Activated naive CD8-positive, alpha-beta T cell (primary cell): Measurements from ENCODE around the gene KCTD21.
"Not testable (repeated sequence)": the region's sequence is repeated elsewhere in the genome, so short reads cannot be mapped to it uniquely, and the experiment has no call there.

Source experiments
- H3K27ac Mint-ChIP-seq: one replicate; pipeline ENCODE4 v1.8.0; 2021; ENCODE audit warnings: mixed read lengths
- H3K27me3 Mint-ChIP-seq: one replicate; pipeline ENCODE4 v1.8.0; 2021; ENCODE audit warnings: mixed read lengths
- H3K36me3 Mint-ChIP-seq: one replicate; pipeline ENCODE4 v1.8.0; 2021; ENCODE audit warnings: mixed read lengths
- H3K4me1 Mint-ChIP-seq: one replicate; pipeline ENCODE4 v1.8.0; 2021; ENCODE audit warnings: low read depth, mixed read lengths
- H3K4me3 Mint-ChIP-seq: one replicate; pipeline ENCODE4 v1.8.0; 2021; ENCODE audit warnings: mild to moderate bottlenecking, mixed read lengths
- H3K9me3 Mint-ChIP-seq: one replicate; pipeline ENCODE4 v1.8.0; 2021; ENCODE audit warnings: low read depth, mixed read lengths

KCTD21 gene

DNA sequence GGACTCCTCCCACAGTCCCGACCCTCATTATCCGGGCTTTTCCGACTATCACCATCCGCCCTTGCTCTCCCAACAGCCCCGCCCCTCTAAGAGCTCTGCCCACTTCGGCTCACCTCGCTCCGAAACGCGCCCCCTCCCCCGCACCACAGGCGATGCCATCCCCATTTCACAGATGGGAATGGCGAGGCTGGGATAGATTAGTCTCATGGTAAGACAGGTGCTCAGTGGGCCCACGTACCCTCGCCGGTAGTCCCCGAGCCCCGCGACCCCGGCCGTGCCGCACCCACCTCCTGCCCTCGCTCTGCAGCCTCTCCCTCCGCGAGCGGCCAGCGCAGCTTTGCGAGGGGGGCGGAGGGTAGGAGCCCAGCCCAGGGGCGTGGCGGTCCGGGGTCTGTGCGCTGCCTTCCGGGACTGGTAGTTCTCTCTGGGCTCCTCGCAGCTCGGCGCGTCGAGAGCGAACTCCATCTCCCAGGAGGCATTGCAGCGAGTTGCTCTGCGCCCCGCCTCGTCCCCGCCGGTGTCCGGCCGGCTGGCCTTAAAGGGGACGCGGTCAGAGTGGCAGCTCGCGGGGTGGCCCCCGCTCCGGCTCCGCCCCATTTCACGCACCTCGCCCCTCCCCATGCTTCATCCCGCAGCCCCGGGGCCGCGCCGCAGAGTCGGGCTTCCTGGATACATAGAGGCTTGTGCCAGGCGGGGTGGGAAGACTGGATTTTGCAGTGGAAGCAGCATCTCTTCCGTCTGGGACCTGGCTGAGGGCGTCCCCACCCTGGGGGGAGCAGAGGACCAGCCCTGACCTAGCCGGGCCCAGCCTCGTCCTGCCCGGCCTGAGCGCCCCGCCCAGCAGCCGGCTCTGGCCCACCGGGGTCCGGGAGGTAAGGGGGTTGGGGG is at the start of gene KCTD21, which contains the start of gene USP35:
KCTD21 (minus strand) TSS at position 341 of the 888 bp plus-strand sequence. CDS start 14,072 bp downstream, outside the sequence.
USP35 (plus strand) TSS at position 634 of the 888 bp plus-strand sequence. CDS start 7,327 bp downstream, outside the sequence.
- Mint-ChIP-seq H3K4me1 (peaks cover 55% of the 10 kb centered on the region), H3K36me3 (peaks cover 2% of the 10 kb centered on the region)

GRCh38 chr11:78237293-78238046 is 49.0 kb upstream of the KCTD21 start:
- peaks cover 16% of the 10 kb centered on the region for H3K9me3 Mint-ChIP-seq
- peaks cover 20% of the 10 kb centered on the region for H3K36me3 Mint-ChIP-seq
- no peaks in the 10 kb centered on the region for H3K4me1 Mint-ChIP-seq
- no peak overlapping the region for H3K27ac Mint-ChIP-seq
- no peak overlapping the region for H3K4me3 Mint-ChIP-seq
- H3K27me3 Mint-ChIP-seq: peaks cover 5% of the 10 kb centered on the region

More for the DNA sequence above, at the start of gene KCTD21, which contains the start of gene USP35:
- H3K27ac Mint-ChIP-seq: peak within 1 kb of the TSS; percentile 98
- H3K9me3 Mint-ChIP-seq: no peaks in the 10 kb centered on the region
- H3K27me3 Mint-ChIP-seq: no peaks in the 10 kb centered on the region
- peak within 1 kb of the TSS; percentile 98 for H3K4me3 Mint-ChIP-seq

- Mint-ChIP-seq H3K4me3 (no peak overlapping the region), H3K27me3 (peaks cover 5% of the 10 kb centered on the region), H3K9me3 (peaks cover 6% of the 10 kb centered on the region), H3K36me3 (peaks cover 11% of the 10 kb centered on the region), H3K4me1 (peaks cover 5% of the 10 kb centered on the region), H3K27ac (no peak overlapping the region)
Observed at GRCh38 chr11:78234006-78234405, 45.6 kb upstream of the KCTD21 start.

GRCh38 chr11:78233046-78233445 is 44.6 kb upstream of the KCTD21 start:
- H3K27me3 Mint-ChIP-seq, H3K9me3 Mint-ChIP-seq, H3K4me1 Mint-ChIP-seq, H3K4me3 Mint-ChIP-seq, H3K27ac Mint-ChIP-seq, H3K36me3 Mint-ChIP-seq: not testable (repeated sequence)

GRCh38 chr11:78231962-78232501 is 43.6 kb upstream of the KCTD21 start:
- peaks cover 5% of the 10 kb centered on the region for H3K4me1 Mint-ChIP-seq
- no peak overlapping the region for H3K4me3 Mint-ChIP-seq
- H3K9me3 Mint-ChIP-seq: no peaks in the 10 kb centered on the region
- no peak overlapping the region for H3K27ac Mint-ChIP-seq
- peaks cover under 1% of the 10 kb centered on the region for H3K27me3 Mint-ChIP-seq
- H3K36me3 Mint-ChIP-seq: no peaks in the 10 kb centered on the region

GRCh38 chr11:78230161-78230877 is 41.9 kb upstream of the KCTD21 start:
- H3K36me3 Mint-ChIP-seq: peaks cover 3% of the 10 kb centered on the region
- H3K4me3 Mint-ChIP-seq: no peak overlapping the region
- H3K27me3 Mint-ChIP-seq: no peaks in the 10 kb centered on the region
- H3K4me1 Mint-ChIP-seq: peaks cover 5% of the 10 kb centered on the region
- H3K27ac Mint-ChIP-seq: no peak overlapping the region
- no peaks in the 10 kb centered on the region for H3K9me3 Mint-ChIP-seq

GRCh38 chr11:78229106-78229505 is 40.7 kb upstream of the KCTD21 start:
- peaks cover 5% of the 10 kb centered on the region for H3K4me1 Mint-ChIP-seq
- no peak overlapping the region for H3K27ac Mint-ChIP-seq
- no peaks in the 10 kb centered on the region for H3K27me3 Mint-ChIP-seq

DNA sequence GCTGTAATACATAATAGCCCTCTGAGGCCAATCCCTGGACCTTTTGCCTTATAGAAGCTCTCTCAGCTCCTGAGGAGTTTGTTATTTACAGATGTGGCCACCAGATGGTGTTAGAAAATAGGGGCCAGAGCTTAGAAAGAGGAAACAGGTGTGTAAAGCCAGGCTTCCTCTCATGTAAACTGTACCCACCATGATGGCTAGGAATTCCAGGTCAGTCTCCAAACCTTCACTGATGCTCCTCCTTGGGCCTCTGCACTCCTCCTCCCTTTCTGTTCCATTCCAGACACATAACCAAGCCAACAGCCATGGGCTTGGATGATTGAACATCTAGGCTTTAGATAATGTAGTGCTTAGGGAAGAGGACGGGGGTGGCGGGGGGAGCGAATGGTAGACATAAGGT is 40.0 kb upstream of the KCTD21 start:
- H3K4me1 Mint-ChIP-seq: peaks cover 6% of the 10 kb centered on the region

More at GRCh38 chr11:78229106-78229505, 40.7 kb upstream of the KCTD21 start:
- Mint-ChIP-seq H3K9me3 (no peaks in the 10 kb centered on the region), H3K36me3 (peaks cover 4% of the 10 kb centered on the region), H3K4me3 (no peak overlapping the region)

GRCh38 chr11:78227921-78228320 is 39.5 kb upstream of the KCTD21 start:
- Mint-ChIP-seq H3K4me3 (no peak overlapping the region), H3K4me1 (peaks cover 8% of the 10 kb centered on the region), H3K9me3 (no peaks in the 10 kb centered on the region), H3K27me3 (no peaks in the 10 kb centered on the region), H3K36me3 (peaks cover 7% of the 10 kb centered on the region), H3K27ac (no peak overlapping the region)

More for the DNA sequence above, 40.0 kb upstream of the KCTD21 start:
- Mint-ChIP-seq H3K4me3 (no peak overlapping the region), H3K36me3 (peaks cover 6% of the 10 kb centered on the region), H3K9me3 (no peaks in the 10 kb centered on the region), H3K27ac (no peak overlapping the region), H3K27me3 (no peaks in the 10 kb centered on the region)

GRCh38 chr11:78226684-78227680 is 38.6 kb upstream of the KCTD21 start:
- peaks cover 7% of the 10 kb centered on the region for H3K36me3 Mint-ChIP-seq
- H3K4me1 Mint-ChIP-seq: peaks cover 8% of the 10 kb centered on the region
- no peak overlapping the region for H3K27ac Mint-ChIP-seq
- no peak overlapping the region for H3K4me3 Mint-ChIP-seq
- H3K27me3 Mint-ChIP-seq: no peaks in the 10 kb centered on the region
- no peaks in the 10 kb centered on the region for H3K9me3 Mint-ChIP-seq

- H3K4me1 Mint-ChIP-seq: peaks cover 3% of the 10 kb centered on the region
- H3K27me3 Mint-ChIP-seq: no peaks in the 10 kb centered on the region
- H3K4me3 Mint-ChIP-seq: no peak overlapping the region
- H3K36me3 Mint-ChIP-seq: peaks cover 7% of the 10 kb centered on the region
- H3K9me3 Mint-ChIP-seq: no peaks in the 10 kb centered on the region
- no peak overlapping the region for H3K27ac Mint-ChIP-seq
Observed at GRCh38 chr11:78224906-78225420, 36.5 kb upstream of the KCTD21 start.

GRCh38 chr11:78224506-78224905 is 36.1 kb upstream of the KCTD21 start:
- Mint-ChIP-seq H3K9me3 (no peaks in the 10 kb centered on the region), H3K27me3 (no peaks in the 10 kb centered on the region), H3K27ac (no peak overlapping the region), H3K4me3 (no peak overlapping the region), H3K36me3 (peaks cover 7% of the 10 kb centered on the region), H3K4me1 (peaks cover 2% of the 10 kb centered on the region)

GRCh38 chr11:78223320-78223954 is 35.0 kb upstream of the KCTD21 start:
- Mint-ChIP-seq H3K9me3 (no peaks in the 10 kb centered on the region), H3K27ac (no peak overlapping the region), H3K4me3 (no peak overlapping the region), H3K27me3 (no peaks in the 10 kb centered on the region), H3K36me3 (peaks cover 7% of the 10 kb centered on the region), H3K4me1 (peaks cover 2% of the 10 kb centered on the region)
